Ovary (tissue), 9 donors: ENCODE measurements around the gene NRROS. TPM values are rescaled to one million over a fixed set of nuclear protein-coding genes. Genes with fewer than 3 reads are reported as not detected.

Experiments
- DNase-seq, 5 donors: peaks; one replicate each; pipeline ENCODE4 v3.0.0-alpha.2; 2019 to 2020
- H3K27ac ChIP-seq, 2 donors: fragments of 200-600 bp; one replicate each; pipeline versions ENCODE4 v1.5.1 to v1.8.0; 2019 to 2022
- H3K27me3 ChIP-seq: fragments of 200-600 bp; one replicate; pipeline ENCODE4 v1.8.0; 2022
- H3K36me3 ChIP-seq: fragments of 200-600 bp; sonication (generic); one replicate; pipeline ENCODE4 v1.5.1; 2019
- H3K4me1 ChIP-seq: one replicate; pipeline ENCODE4 v1.8.1; 2013; ENCODE audit warnings: mild to moderate bottlenecking, moderate library complexity; ENCODE audit not compliant: insufficient read depth
- H3K4me3 ChIP-seq: fragments of 200-600 bp; sonication (generic); one replicate; pipeline ENCODE4 v1.5.1; 2017
- H3K9me3 ChIP-seq, 2 donors: fragments of 200-600 bp in 1 of 2; sonication (generic) in 1 of 2; one replicate each; pipeline versions ENCODE4 v1.5.1 to v1.8.1; 2013 to 2019; ENCODE audit warnings: mild to moderate bottlenecking in 1 of 2, moderate library complexity in 1 of 2
- CTCF ChIP-seq, 3 donors: fragments of 450-650 bp in 2 of 3; fragments of 200-600 bp in 1 of 3; IDR thresholded peaks; one replicate each; pipeline versions ENCODE4 v1.5.1 to v1.8.0; 2016 to 2022; ENCODE audit warnings: antibody characterized with exemption in 3 of 3, mild to moderate bottlenecking in 1 of 3
- EP300 ChIP-seq: sonication (generic); formaldehyde crosslinking; IDR thresholded peaks from one replicate; pipeline ENCODE4 v1.6.1; 2017; ENCODE audit warnings: antibody characterized with exemption
- POLR2A ChIP-seq: fragments of 450-650 bp; IDR thresholded peaks from one replicate; pipeline ENCODE4 v1.6.1; 2017; ENCODE audit warnings: antibody characterized with exemption, mild to moderate bottlenecking, moderate library complexity
- WGBS, 3 donors: extraction: QIAGEN DNeasy Blood & Tissue Kit in 1 of 3; methylation state at CpG; one replicate each; pipeline versions ENCODE4 v1.1.5 to v1.1.7; 2013 to 2017; 5-methylcytosine and 5-hydroxymethylcytosine counted together
- intact Hi-C, 4 donors: fragments of 100-400 bp; cut with DNase I; formaldehyde crosslinking; loops; one replicate each; pipeline versions ENCODE4 v1.11.0 to v1.15.1; 2022 to 2023
- polyA plus RNA-seq, 2 donors: library from polyadenylated mRNA; stranded (reverse); fragments of 200-250 nt in 1 of 2; fragments of 350-450 nt in 1 of 2; fragmentation: Illumina TruSeq in 1 of 2; extraction: RNeasy Lipid Tissue Mini Kit (QIAGEN cat#74804) in 1 of 2; gene quantifications; one replicate each; pipeline ENCODE4 v1.2.3, GENCODE V29; 2013 to 2014
- total RNA-seq, 7 donors: library from RNA; depleted of rRNA in 2 of 7; stranded (reverse); fragments of >200 nt in 2 of 7; fragmentation: NEBNext Ultra II Directional in 3 of 7; extraction: Animal tissue kit (Norgen Biotek cat#: 25700) in 3 of 7; gene quantifications; one replicate each; pipeline versions ENCODE4 v1.1.0 to v1.2.4, GENCODE V29; 2016 to 2023
- donor health status: DM: no; HTN: no; CAD: no; lungs with moderate emphysema.
- donor health status: DM: no; HTN: no; CAD: no.
- donor health status: Bipolar disorder and iron deficiency.
- donor health status: DM: yes; HTN: yes; CAD: no.
- donor health status: DM: no; HTN: no; CAD: no.
- donor health status: DM: yes; HTN: yes; CAD: no.

Gene NRROS
- total and polyA plus RNA-seq, 9 donors = 0.80 to 6.3 (median 3.2) TPM

DNA sequence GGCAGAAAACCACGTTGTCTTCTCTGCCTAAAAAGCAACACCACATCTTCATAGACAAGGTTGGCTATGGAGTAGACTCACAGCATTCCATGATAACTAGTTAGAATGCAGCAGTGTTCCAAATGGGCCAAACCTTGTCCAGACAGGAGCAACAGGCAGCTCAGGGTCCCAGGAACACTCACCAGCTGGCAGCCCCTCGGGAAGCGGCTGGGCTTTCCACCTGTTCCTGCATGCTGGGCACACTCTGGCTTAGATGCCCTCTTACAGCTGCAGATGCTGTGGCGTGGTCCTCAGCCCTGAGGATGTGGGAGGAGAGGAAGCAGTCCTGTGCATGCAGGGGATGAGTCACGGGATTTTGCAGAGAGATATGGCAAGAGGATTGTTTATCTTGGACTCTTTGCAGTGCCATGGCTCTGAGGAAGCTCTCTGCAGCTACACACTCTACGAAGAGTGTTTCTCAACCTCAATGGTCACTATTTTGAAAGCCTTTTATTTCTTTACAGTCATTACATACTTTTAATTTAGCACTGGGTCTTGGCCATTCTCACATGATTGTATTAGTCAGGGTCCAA, 11.3 kb downstream of the NRROS start:
- Histone ChIP-seq H3K4me3 (no peak overlapping the region), H3K27ac (peak overlapping the region in 1 of 2 donors; percentile 8), H3K36me3 (no peaks in the 10 kb centered on the region), H3K9me3 (no peaks in the 10 kb centered on the region), H3K4me1 (peaks cover 1% of the 10 kb centered on the region), H3K27me3 (no peaks in the 10 kb centered on the region)
- intact Hi-C loops = no loop called here
- peak in 1 of 5 donors; percentile 35 for DNase-seq
- 1 to 12% (median 5%) methylated on average over 6 of the region's 6 CpGs for WGBS, 3 donors
- no peak for TF ChIP-seq CTCF (IDR thresholded peaks at IDR 0.05)
- no peak for TF ChIP-seq POLR2A
- TF ChIP-seq EP300 = no peak

DNA sequence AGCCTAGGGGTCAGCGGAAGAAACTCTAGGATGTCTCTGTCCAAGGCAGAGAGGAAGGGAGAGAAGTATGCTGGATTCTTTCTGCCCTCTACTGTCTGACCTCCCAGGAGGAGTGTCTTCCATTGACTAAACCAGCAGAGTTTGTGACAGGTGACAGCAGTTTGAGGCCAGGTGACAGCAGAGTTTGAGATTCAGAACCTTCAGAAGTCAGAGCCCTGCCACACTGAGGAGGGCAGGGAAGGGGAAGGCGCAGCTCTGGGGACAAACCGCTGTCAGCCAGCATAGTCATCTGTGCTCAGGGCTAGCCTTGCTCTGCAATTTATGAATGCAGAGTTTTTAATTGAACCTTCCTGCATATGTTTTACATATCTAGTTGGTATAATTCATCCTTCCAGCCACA, 12.3 kb downstream of the NRROS start:
- intact Hi-C loops = no loop called here
- TF ChIP-seq CTCF (IDR thresholded peaks at IDR 0.05) (no peak), POLR2A (no peak), EP300 (no peak)
- DNase-seq = no peak
- 65 to 96% (median 82%) methylated on average over 3 of the region's 3 CpGs for WGBS, 3 donors
- Histone ChIP-seq H3K4me3 (no peak overlapping the region), H3K4me1 (peaks cover 1% of the 10 kb centered on the region), H3K36me3 (no peaks in the 10 kb centered on the region), H3K27me3 (no peaks in the 10 kb centered on the region), H3K9me3 (no peaks in the 10 kb centered on the region), H3K27ac (no peak overlapping the region)

GRCh38 chr3:196652961-196653795, 13.7 kb downstream of the NRROS start:
- no peak overlapping the region for H3K4me3 ChIP-seq
- no peak for DNase-seq
- peaks cover 1% of the 10 kb centered on the region for H3K4me1 ChIP-seq
- H3K36me3 ChIP-seq = no peaks in the 10 kb centered on the region
- H3K27ac ChIP-seq = no peak overlapping the region
- 80 to 91% (median 87%) methylated on average over 15 of the region's 15 CpGs for WGBS, 3 donors
- H3K27me3 ChIP-seq = no peaks in the 10 kb centered on the region
- no peak for TF ChIP-seq CTCF (IDR thresholded peaks at IDR 0.05)
- TF ChIP-seq POLR2A = no peak
- TF ChIP-seq EP300 = no peak
- intact Hi-C loops = no loop called here
- no peaks in the 10 kb centered on the region for H3K9me3 ChIP-seq

- peaks cover 1% of the 10 kb centered on the region for H3K4me1 ChIP-seq
- H3K27ac ChIP-seq = no peak overlapping the region
- no peak overlapping the region for H3K4me3 ChIP-seq
- no peak for DNase-seq
- TF ChIP-seq EP300 (no peak), POLR2A (no peak), CTCF (IDR thresholded peaks at IDR 0.05) (no peak)
- no peaks in the 10 kb centered on the region for H3K9me3 ChIP-seq
- H3K27me3 ChIP-seq = no peaks in the 10 kb centered on the region
- no peaks in the 10 kb centered on the region for H3K36me3 ChIP-seq
- intact Hi-C loops = no loop called here
- 81 to 87% (median 84%) methylated on average over 12 of the region's 12 CpGs for WGBS, 3 donors
Measured at GRCh38 chr3:196654006-196654734, 14.7 kb downstream of the NRROS start.
